SK-N-SH (cell line): Measurements from ENCODE around the gene NNT.

Experiments used
- FOSL2 ChIP-seq: IDR thresholded peaks from 2 replicates; pipeline ENCODE4 v1.4.0; 2012; ENCODE audit warnings: low read depth, mild to moderate bottlenecking, moderate library complexity, borderline replicate concordance
- JUND ChIP-seq: IDR thresholded peaks from 2 replicates; pipeline ENCODE4 v1.4.0; 2012
- MEF2A ChIP-seq: IDR thresholded peaks from 2 replicates; pipeline ENCODE4 v1.4.0; 2012; ENCODE audit warnings: low read depth, borderline replicate concordance
- MXI1 ChIP-seq: IDR thresholded peaks from 2 replicates; pipeline ENCODE4 v1.6.1; 2012; ENCODE audit warnings: mild to moderate bottlenecking, low read depth, low read length, improper control_type of control experiment
- NRF1 ChIP-seq: IDR thresholded peaks from 2 replicates; pipeline ENCODE4 v1.6.1; 2012; ENCODE audit warnings: low read depth, mild to moderate bottlenecking, low read length
- POLR2AphosphoS5 ChIP-seq: IDR thresholded peaks from 2 replicates; pipeline ENCODE4 v1.6.1; 2012; ENCODE audit warnings: low read depth, low read length
- RAD21 ChIP-seq: IDR thresholded peaks from 2 replicates; pipeline ENCODE4 v1.6.1; 2012; ENCODE audit warnings: mild to moderate bottlenecking, low read length
- RXRA ChIP-seq: IDR thresholded peaks from 2 replicates; pipeline ENCODE4 v1.4.0; 2012; ENCODE audit warnings: low read depth, mild to moderate bottlenecking, borderline replicate concordance
- SMC3 ChIP-seq: IDR thresholded peaks from 2 replicates; pipeline ENCODE4 v1.6.1; 2012; ENCODE audit warnings: low read depth, low read length, improper control_type of control experiment
- TAF1 ChIP-seq: IDR thresholded peaks from 2 replicates; pipeline ENCODE4 v1.6.1; 2012; ENCODE audit warnings: low read depth, mild to moderate bottlenecking, low read length, moderate library complexity, borderline replicate concordance
- TEAD4 ChIP-seq: IDR thresholded peaks from 2 replicates; pipeline ENCODE4 v1.4.0; 2012; ENCODE audit warnings: mild to moderate bottlenecking, borderline replicate concordance; ENCODE audit not compliant: insufficient read depth
- TF ChIP-seq, protein P1 (sequence below): fragments of 200-600 bp; sonication (generic); IDR thresholded peaks from 2 replicates; pipeline ENCODE4 v1.6.1; 2017; ENCODE audit warnings: antibody characterized with exemption, mild to moderate bottlenecking, moderate library complexity
- TF ChIP-seq, protein P2 (sequence below): IDR thresholded peaks from 2 replicates; pipeline ENCODE4 v1.6.1; 2012; ENCODE audit warnings: mild to moderate bottlenecking, low read depth, low read length, moderate library complexity
- TF ChIP-seq, protein P3 (sequence below): IDR thresholded peaks from 2 replicates; pipeline ENCODE4 v1.4.0; 2012; ENCODE audit warnings: low read depth

DNA sequence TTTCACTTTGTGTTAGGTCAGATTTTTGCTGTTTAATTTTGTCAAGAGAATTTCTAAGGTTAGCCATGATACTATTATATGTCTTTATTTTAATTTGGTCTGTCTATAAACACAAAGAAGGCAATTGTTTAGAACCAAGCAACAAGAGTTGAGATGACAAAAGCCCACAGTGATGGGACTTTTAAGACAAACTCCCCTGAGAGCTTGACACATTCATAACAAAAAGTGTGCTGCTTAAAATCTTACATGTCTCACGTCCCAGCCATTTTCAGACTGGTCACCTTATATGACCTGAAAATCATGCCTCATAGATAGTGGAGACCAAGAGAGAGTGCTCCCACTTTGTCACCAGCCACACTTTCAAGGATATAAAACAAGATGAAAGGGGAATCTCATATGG is 21.6 kb upstream of the NNT start:
- TF ChIP-seq NRF1: no peak
- TF ChIP-seq, protein P1, sequence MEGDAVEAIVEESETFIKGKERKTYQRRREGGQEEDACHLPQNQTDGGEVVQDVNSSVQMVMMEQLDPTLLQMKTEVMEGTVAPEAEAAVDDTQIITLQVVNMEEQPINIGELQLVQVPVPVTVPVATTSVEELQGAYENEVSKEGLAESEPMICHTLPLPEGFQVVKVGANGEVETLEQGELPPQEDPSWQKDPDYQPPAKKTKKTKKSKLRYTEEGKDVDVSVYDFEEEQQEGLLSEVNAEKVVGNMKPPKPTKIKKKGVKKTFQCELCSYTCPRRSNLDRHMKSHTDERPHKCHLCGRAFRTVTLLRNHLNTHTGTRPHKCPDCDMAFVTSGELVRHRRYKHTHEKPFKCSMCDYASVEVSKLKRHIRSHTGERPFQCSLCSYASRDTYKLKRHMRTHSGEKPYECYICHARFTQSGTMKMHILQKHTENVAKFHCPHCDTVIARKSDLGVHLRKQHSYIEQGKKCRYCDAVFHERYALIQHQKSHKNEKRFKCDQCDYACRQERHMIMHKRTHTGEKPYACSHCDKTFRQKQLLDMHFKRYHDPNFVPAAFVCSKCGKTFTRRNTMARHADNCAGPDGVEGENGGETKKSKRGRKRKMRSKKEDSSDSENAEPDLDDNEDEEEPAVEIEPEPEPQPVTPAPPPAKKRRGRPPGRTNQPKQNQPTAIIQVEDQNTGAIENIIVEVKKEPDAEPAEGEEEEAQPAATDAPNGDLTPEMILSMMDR: no peak
- TF ChIP-seq FOSL2: no peak
- TF ChIP-seq POLR2AphosphoS5: no peak
- TF ChIP-seq, protein P2, sequence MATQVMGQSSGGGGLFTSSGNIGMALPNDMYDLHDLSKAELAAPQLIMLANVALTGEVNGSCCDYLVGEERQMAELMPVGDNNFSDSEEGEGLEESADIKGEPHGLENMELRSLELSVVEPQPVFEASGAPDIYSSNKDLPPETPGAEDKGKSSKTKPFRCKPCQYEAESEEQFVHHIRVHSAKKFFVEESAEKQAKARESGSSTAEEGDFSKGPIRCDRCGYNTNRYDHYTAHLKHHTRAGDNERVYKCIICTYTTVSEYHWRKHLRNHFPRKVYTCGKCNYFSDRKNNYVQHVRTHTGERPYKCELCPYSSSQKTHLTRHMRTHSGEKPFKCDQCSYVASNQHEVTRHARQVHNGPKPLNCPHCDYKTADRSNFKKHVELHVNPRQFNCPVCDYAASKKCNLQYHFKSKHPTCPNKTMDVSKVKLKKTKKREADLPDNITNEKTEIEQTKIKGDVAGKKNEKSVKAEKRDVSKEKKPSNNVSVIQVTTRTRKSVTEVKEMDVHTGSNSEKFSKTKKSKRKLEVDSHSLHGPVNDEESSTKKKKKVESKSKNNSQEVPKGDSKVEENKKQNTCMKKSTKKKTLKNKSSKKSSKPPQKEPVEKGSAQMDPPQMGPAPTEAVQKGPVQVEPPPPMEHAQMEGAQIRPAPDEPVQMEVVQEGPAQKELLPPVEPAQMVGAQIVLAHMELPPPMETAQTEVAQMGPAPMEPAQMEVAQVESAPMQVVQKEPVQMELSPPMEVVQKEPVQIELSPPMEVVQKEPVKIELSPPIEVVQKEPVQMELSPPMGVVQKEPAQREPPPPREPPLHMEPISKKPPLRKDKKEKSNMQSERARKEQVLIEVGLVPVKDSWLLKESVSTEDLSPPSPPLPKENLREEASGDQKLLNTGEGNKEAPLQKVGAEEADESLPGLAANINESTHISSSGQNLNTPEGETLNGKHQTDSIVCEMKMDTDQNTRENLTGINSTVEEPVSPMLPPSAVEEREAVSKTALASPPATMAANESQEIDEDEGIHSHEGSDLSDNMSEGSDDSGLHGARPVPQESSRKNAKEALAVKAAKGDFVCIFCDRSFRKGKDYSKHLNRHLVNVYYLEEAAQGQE: no peak
- TF ChIP-seq MXI1: no peak
- no peak for TF ChIP-seq RXRA
- TF ChIP-seq MEF2A: no peak
- no peak for TF ChIP-seq RAD21
- no peak for TF ChIP-seq TEAD4
- TF ChIP-seq TAF1: no peak
- TF ChIP-seq SMC3: no peak
- TF ChIP-seq, protein P3, sequence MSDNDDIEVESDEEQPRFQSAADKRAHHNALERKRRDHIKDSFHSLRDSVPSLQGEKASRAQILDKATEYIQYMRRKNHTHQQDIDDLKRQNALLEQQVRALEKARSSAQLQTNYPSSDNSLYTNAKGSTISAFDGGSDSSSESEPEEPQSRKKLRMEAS: no peak
- no peak for TF ChIP-seq JUND
